HUES64 (cell line): ENCODE data around the gene SCAPER.
"Not testable (repeated sequence)": the region's sequence is repeated elsewhere in the genome, so short reads cannot be mapped to it uniquely, and the experiment has no call there.

ENCODE experiments used
- H3K27ac ChIP-seq: 2 replicates; pipeline ENCODE4 v1.7.0; 2013; ENCODE audit warnings: low read depth, low read length, inconsistent platforms
- H3K27me3 ChIP-seq: 2 replicates; pipeline ENCODE4 v1.6.1; 2013; ENCODE audit warnings: mild to moderate bottlenecking, low read length; ENCODE audit not compliant: insufficient read depth
- H3K36me3 ChIP-seq: 2 replicates; pipeline ENCODE4 v1.6.1; 2013; ENCODE audit warnings: mild to moderate bottlenecking, low read length; ENCODE audit not compliant: insufficient read depth
- H3K4me1 ChIP-seq: 2 replicates; pipeline ENCODE4 v1.6.1; 2013; ENCODE audit warnings: mild to moderate bottlenecking, low read length, moderate library complexity; ENCODE audit not compliant: insufficient read depth
- H3K4me3 ChIP-seq: 2 replicates; pipeline ENCODE4 v1.5.1; 2013; ENCODE audit warnings: mild to moderate bottlenecking, low read length, moderate library complexity
- H3K9ac ChIP-seq: 2 replicates; pipeline ENCODE4 v1.6.1; 2013; ENCODE audit warnings: mild to moderate bottlenecking, low read depth, low read length
- H3K9me3 ChIP-seq: 2 replicates; pipeline ENCODE4 v1.6.1; 2013; ENCODE audit warnings: low read depth, low read length; ENCODE audit not compliant: insufficient read depth
- WGBS: fragments of 150-250, 120-280 bp; methylation state at CpG from one replicate; pipeline ENCODE4 v1.1.7; 2013; ENCODE audit warnings: missing lambda C conversion rate; 5-methylcytosine and 5-hydroxymethylcytosine counted together

SCAPER gene

GRCh38 chr15:76873066-76873465 lies 32.1 kb downstream of the SCAPER start:
- H3K36me3 ChIP-seq, H3K4me3 ChIP-seq, H3K4me1 ChIP-seq, H3K9ac ChIP-seq, H3K27me3 ChIP-seq, H3K27ac ChIP-seq, H3K9me3 ChIP-seq: not testable (repeated sequence)
- 88% methylated on average over 1 of the region's 2 CpGs for WGBS

- WGBS, result no CpG with 5 or more reads among the region's 2 CpGs
- Histone ChIP-seq H3K4me1 (no peaks in the 10 kb centered on the region), H3K9me3 (no peaks in the 10 kb centered on the region), H3K27me3 (no peaks in the 10 kb centered on the region), H3K36me3 (no peaks in the 10 kb centered on the region), H3K27ac (no peak overlapping the region), H3K9ac (no peak overlapping the region), H3K4me3 (no peak overlapping the region)
Measured at GRCh38 chr15:76871930-76872329, 33.2 kb downstream of the SCAPER start.

GRCh38 chr15:76868740-76869139 lies 36.4 kb downstream of the SCAPER start:
- H3K27me3 ChIP-seq, result no peaks in the 10 kb centered on the region
- no peak overlapping the region for H3K9ac ChIP-seq
- H3K27ac ChIP-seq, result no peak overlapping the region
- no peaks in the 10 kb centered on the region for H3K9me3 ChIP-seq
- H3K4me1 ChIP-seq, result no peaks in the 10 kb centered on the region
- H3K4me3 ChIP-seq, result no peak overlapping the region
- H3K36me3 ChIP-seq, result no peaks in the 10 kb centered on the region

GRCh38 chr15:76866716-76867321 lies 38.3 kb downstream of the SCAPER start:
- H3K27ac ChIP-seq, result no peak overlapping the region
- H3K9me3 ChIP-seq, result no peaks in the 10 kb centered on the region
- no peaks in the 10 kb centered on the region for H3K4me1 ChIP-seq
- no peaks in the 10 kb centered on the region for H3K36me3 ChIP-seq
- no peaks in the 10 kb centered on the region for H3K27me3 ChIP-seq
- no peak overlapping the region for H3K4me3 ChIP-seq
- no peak overlapping the region for H3K9ac ChIP-seq

- Histone ChIP-seq H3K4me3 (no peak overlapping the region), H3K27me3 (no peaks in the 10 kb centered on the region), H3K9ac (no peak overlapping the region), H3K4me1 (no peaks in the 10 kb centered on the region), H3K36me3 (no peaks in the 10 kb centered on the region), H3K27ac (no peak overlapping the region), H3K9me3 (no peaks in the 10 kb centered on the region)
- 87% methylated on average over 1 of the region's 2 CpGs for WGBS
Measured at GRCh38 chr15:76866008-76866407, 39.1 kb downstream of the SCAPER start.

DNA sequence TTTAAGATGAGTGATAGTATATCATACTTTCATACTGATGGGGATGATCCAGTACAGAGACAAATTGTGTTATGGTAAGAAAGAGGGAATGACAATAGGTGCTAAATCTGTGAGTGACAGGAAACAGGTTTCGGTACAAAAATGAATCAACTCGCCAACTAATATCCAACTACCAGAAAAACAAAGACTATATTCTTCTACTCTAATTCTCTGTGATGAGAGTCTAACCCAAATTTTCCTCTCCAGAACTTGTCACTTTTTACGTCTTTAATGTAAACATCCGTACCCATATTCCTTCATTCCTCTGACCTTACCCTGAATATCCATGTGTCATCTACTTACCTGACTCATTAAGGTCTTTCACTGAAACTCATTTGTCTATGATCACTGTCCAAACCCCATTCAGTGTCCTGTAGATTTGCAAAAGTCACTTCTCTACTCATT lies 39.6 kb downstream of the SCAPER start:
- no peak overlapping the region for H3K27ac ChIP-seq
- no peaks in the 10 kb centered on the region for H3K27me3 ChIP-seq
- H3K4me1 ChIP-seq, result no peaks in the 10 kb centered on the region
- no peak overlapping the region for H3K4me3 ChIP-seq
- no peaks in the 10 kb centered on the region for H3K9me3 ChIP-seq
- H3K36me3 ChIP-seq, result no peaks in the 10 kb centered on the region
- no peak overlapping the region for H3K9ac ChIP-seq
- WGBS, result 70% methylated on average over 4 of the region's 4 CpGs

DNA sequence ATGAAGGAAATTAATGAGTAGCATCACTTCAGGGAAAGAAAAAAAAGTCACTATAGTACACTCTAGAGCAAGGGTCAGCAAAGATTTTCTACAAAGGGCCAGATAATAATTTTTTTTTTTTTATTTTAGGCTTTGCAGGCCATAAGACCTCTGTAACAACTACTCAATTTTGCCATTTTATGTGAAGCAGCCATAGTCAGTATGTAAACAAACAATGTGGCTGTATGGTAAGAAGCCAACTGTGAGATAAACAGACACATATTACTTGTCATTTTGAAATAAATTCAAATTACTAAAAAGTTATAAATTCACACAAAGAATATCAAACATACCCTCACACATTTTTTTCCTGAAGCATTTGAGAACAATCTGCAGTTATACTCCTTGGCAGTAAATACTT lies 40.6 kb downstream of the SCAPER start:
- Histone ChIP-seq H3K36me3 (no peaks in the 10 kb centered on the region), H3K9ac (no peak overlapping the region), H3K27ac (no peak overlapping the region), H3K4me3 (no peak overlapping the region), H3K27me3 (no peaks in the 10 kb centered on the region), H3K9me3 (no peaks in the 10 kb centered on the region), H3K4me1 (no peaks in the 10 kb centered on the region)

- no peak overlapping the region for H3K27ac ChIP-seq
- WGBS, result 96% methylated on average over 2 of the region's 2 CpGs
- no peaks in the 10 kb centered on the region for H3K27me3 ChIP-seq
- no peak overlapping the region for H3K4me3 ChIP-seq
- no peaks in the 10 kb centered on the region for H3K36me3 ChIP-seq
- H3K4me1 ChIP-seq, result no peaks in the 10 kb centered on the region
- H3K9ac ChIP-seq, result no peak overlapping the region
- H3K9me3 ChIP-seq, result no peaks in the 10 kb centered on the region
Measured at GRCh38 chr15:76863693-76864092, 41.4 kb downstream of the SCAPER start.

- Histone ChIP-seq H3K9ac (no peak overlapping the region), H3K4me1 (no peaks in the 10 kb centered on the region), H3K36me3 (no peaks in the 10 kb centered on the region), H3K27me3 (no peaks in the 10 kb centered on the region), H3K9me3 (no peaks in the 10 kb centered on the region), H3K4me3 (no peak overlapping the region), H3K27ac (no peak overlapping the region)
- 95% methylated on average over 4 of the region's 4 CpGs for WGBS
Measured at GRCh38 chr15:76863123-76863522, 42.0 kb downstream of the SCAPER start.

- Histone ChIP-seq H3K36me3 (no peaks in the 10 kb centered on the region), H3K9me3 (no peaks in the 10 kb centered on the region), H3K4me3 (no peak overlapping the region), H3K27me3 (no peaks in the 10 kb centered on the region), H3K27ac (no peak overlapping the region), H3K9ac (no peak overlapping the region), H3K4me1 (no peaks in the 10 kb centered on the region)
- WGBS, result 100% methylated on average over 1 of the region's 4 CpGs
Measured at GRCh38 chr15:76861815-76862397, 43.2 kb downstream of the SCAPER start.

- Histone ChIP-seq H3K4me3 (no peak overlapping the region), H3K27ac (no peak overlapping the region), H3K9ac (no peak overlapping the region), H3K27me3 (no peaks in the 10 kb centered on the region), H3K9me3 (no peaks in the 10 kb centered on the region), H3K4me1 (no peaks in the 10 kb centered on the region), H3K36me3 (no peaks in the 10 kb centered on the region)
Measured at GRCh38 chr15:76860201-76860600, 44.9 kb downstream of the SCAPER start.

- not testable (repeated sequence) for H3K4me3 ChIP-seq, H3K27ac ChIP-seq, H3K9ac ChIP-seq, H3K27me3 ChIP-seq, H3K36me3 ChIP-seq, H3K9me3 ChIP-seq, H3K4me1 ChIP-seq
Measured at GRCh38 chr15:76850367-76850766, 54.8 kb downstream of the SCAPER start.
